Panc1 (cell line): Measurements from ENCODE around the gene NRBF2. TPM values are rescaled to one million over a fixed set of nuclear protein-coding genes. Genes with fewer than 3 reads are reported as not detected.

Experiments used
- ATAC-seq: fragments of 200-7000 bp; cut with Tn5 transposase; 2 replicates; pipeline ENCODE4 v1.9.1; 2020; ENCODE audit warnings: mild to moderate bottlenecking, moderate library complexity
- BruUV-seq: library from RNA; stranded (reverse); fragments of 400-500 nt; replicated peaks from 2 replicates; lab custom pipeline; 2021; lab: Mats Ljungman, UMichigan
- CTCF ChIA-PET: fragments of 300-600 bp; sonication (Branson Sonifier 250); formaldehyde crosslinking; loops from one replicate; lab custom pipeline; 2022; ENCODE audit warnings: antibody characterized with exemption; lab: Charles Lee
- POLR2A ChIA-PET: fragments of 300-600 bp; sonication (Branson Sonifier 250); formaldehyde crosslinking; loops from one replicate; lab custom pipeline; 2022; ENCODE audit warnings: antibody characterized with exemption; lab: Charles Lee
- DNase-seq: peaks from one replicate; pipeline ENCODE4 v3.0.0-alpha.2; 2010; ENCODE audit warnings: low read depth, low spot score
- H3K27ac ChIP-seq: 2 replicates; pipeline ENCODE4 v1.5.1; 2011; ENCODE audit warnings: mild to moderate bottlenecking, low read length, inconsistent platforms
- H3K27me3 ChIP-seq: fragments of 200-500 bp; sonication (Bioruptor generic); 2 replicates; pipeline ENCODE4 v1.6.0; 2014; ENCODE audit warnings: low read length, inconsistent platforms; ENCODE audit not compliant: control insufficient read depth, insufficient read depth
- H3K36me3 ChIP-seq: fragments of 200-500 bp; sonication (Bioruptor generic); 2 replicates; pipeline ENCODE4 v1.5.1; 2014; ENCODE audit warnings: inconsistent platforms, mild to moderate bottlenecking, low read length, moderate library complexity; ENCODE audit not compliant: control insufficient read depth, insufficient read depth
- H3K4me1 ChIP-seq: 2 replicates; pipeline ENCODE4 v1.5.1; 2011; ENCODE audit warnings: inconsistent platforms, mild to moderate bottlenecking, low read length, moderate library complexity; ENCODE audit not compliant: control insufficient read depth, insufficient read depth
- H3K4me3 ChIP-seq, 2 experiments: 2 replicates each; pipeline ENCODE4 v1.5.1; 2011 to 2012; ENCODE audit warnings: low read depth in 2 of 2, low read length in 2 of 2, mild to moderate bottlenecking in 2 of 2, inconsistent platforms in 1 of 2, moderate library complexity in 1 of 2
- H3K9me3 ChIP-seq: fragments of 200-500 bp; sonication (Bioruptor generic); 2 replicates; pipeline ENCODE4 v1.5.1; 2014; ENCODE audit warnings: low read depth, mild to moderate bottlenecking, inconsistent platforms, low read length, moderate library complexity; ENCODE audit not compliant: control insufficient read depth, insufficient read depth
- CTCF ChIP-seq: fragments of 450-650 bp; IDR thresholded peaks from 2 replicates; pipeline ENCODE4 v1.5.1; 2017; ENCODE audit warnings: mild to moderate bottlenecking
- POLR2AphosphoS5 ChIP-seq: IDR thresholded peaks from 2 replicates; pipeline ENCODE4 v1.6.1; 2012; ENCODE audit warnings: mild to moderate bottlenecking, low read depth, low read length, moderate library complexity
- REST ChIP-seq, 2 experiments: IDR thresholded peaks; 2 replicates each; pipeline ENCODE4 v1.6.1; 2011 to 2012; ENCODE audit warnings: low read depth in 2 of 2, control low read depth in 1 of 2, low read length in 1 of 2, mild to moderate bottlenecking in 1 of 2, moderate library complexity in 1 of 2; ENCODE audit not compliant: insufficient read depth in 1 of 2
- SIN3A ChIP-seq: IDR thresholded peaks from 2 replicates; pipeline ENCODE4 v1.6.1; 2012; ENCODE audit warnings: low read depth, mild to moderate bottlenecking, low read length, moderate library complexity, borderline replicate concordance; ENCODE audit not compliant: insufficient read depth
- TCF7L2 ChIP-seq: IDR thresholded peaks from 2 replicates; pipeline ENCODE4 v1.6.1; 2011; ENCODE audit warnings: mild to moderate bottlenecking, low read depth, low read length, inconsistent platforms
- in situ Hi-C: cut with HindIII; loops from 2 replicates; pipeline ENCODE4 v1.10.0; 2016; ENCODE audit warnings: low sequenced_read_pairs, low pct_unique_long_range_greater_than_20kb
- intact Hi-C: fragments of 100-400 bp; cut with micrococcal nuclease; formaldehyde crosslinking; loops from one replicate; pipeline ENCODE4 v1.10.0; 2022; ENCODE audit not compliant: unreplicated experiment
- total RNA-seq: library from RNA; stranded (reverse); gene quantifications from one replicate; pipeline ENCODE4 v1.2.1, GENCODE V29; 2021; ENCODE audit not compliant: unreplicated experiment

The NRBF2 gene
- total RNA-seq, 1 experiment from 2014 or later = 25.7 TPM

DNA sequence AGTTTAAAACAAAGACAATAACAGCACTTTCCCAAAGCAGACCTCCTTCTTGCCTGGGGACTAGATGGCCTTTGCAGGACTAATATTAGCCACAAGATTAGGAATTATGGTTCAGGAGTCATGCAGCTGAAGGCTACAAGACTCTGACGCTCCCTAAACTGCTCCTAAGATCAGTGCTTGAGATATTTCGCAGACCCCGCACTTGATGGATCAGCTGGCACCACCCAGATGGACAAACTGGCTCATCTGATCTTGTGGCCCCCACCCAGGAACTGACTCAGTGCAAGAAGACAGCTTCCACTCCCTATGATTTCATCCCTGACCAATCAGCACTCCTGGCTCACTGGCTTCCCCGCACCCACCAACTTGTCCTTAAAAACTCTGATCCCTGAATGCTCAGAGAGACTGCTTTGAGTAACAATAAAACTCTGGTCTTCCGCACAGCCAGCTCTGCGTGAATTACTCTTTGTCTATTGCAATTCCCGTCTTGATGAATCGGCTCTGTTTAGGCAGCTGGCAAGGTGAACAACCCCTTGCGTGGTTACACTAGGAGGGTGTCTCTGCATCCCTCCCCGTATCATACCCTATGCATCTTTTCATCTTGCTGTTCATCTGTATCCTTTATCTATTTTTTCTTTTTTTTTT is 26.9 kb upstream of the NRBF2 start:
- H3K4me1 ChIP-seq = no peaks in the 10 kb centered on the region
- intact Hi-C loops = no loop called here

DNA sequence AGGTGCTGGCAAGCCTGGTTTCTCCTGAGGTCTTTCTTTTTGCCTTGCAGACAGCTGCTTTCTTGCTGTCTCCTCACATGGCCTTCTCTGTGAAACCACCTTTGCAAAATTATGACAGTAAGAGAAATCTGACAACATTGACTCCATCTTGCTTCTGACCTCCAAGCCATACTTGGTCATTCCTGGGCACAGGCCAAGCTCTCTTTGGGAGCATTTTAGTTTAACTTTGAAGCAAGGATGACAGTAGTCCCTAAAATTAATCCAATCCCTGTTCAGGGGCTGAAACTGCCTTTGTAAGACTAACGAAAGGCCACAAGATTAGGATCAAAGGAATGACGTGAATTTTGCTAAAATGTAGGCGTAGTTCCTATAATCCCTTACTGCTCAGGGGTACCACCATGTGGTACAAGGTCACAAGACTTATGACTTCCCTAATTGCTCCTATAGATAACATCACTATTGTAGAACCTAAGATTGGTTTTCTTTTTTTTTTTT is 25.1 kb upstream of the NRBF2 start:
- intact Hi-C loops = no loop called here
- DNase-seq (no peak), ATAC-seq (no peak)
- no TSS peak for BruUV-seq
- ChIA-PET POLR2A (no interaction called here), CTCF (interaction anchor here (0.7 kb wide), 1 partner anchor 98 kb away, joined by 4 read pairs; no protein-coding TSS in a partner anchor)
- Histone ChIP-seq H3K4me1 (no peaks in the 10 kb centered on the region), H3K27me3 (no peaks in the 10 kb centered on the region), H3K36me3 (no peaks in the 10 kb centered on the region), H3K27ac (no peak overlapping the region), H3K9me3 (no peaks in the 10 kb centered on the region), H3K4me3 (no peak overlapping the region)
- in situ Hi-C loops = no loop called here
- TF ChIP-seq CTCF = no peak
- TF ChIP-seq SIN3A = no peak
- TF ChIP-seq POLR2AphosphoS5 = no peak
- no peak for TF ChIP-seq REST (IDR thresholded peaks at IDR 0.05; ENCODE audit: insufficient read depth in 1 of 2, low read depth in 2 of 2, low read length in 1 of 2)
- TF ChIP-seq TCF7L2 = no peak

More for the DNA sequence above, 26.9 kb upstream of the NRBF2 start:
- H3K27ac ChIP-seq = no peak overlapping the region
- H3K36me3 ChIP-seq = no peaks in the 10 kb centered on the region
- no peak overlapping the region for H3K4me3 ChIP-seq
- ATAC-seq (no peak), DNase-seq (no peak)
- H3K9me3 ChIP-seq = no peaks in the 10 kb centered on the region
- BruUV-seq = no TSS peak
- ChIA-PET CTCF (no interaction called here), POLR2A (no interaction called here)
- in situ Hi-C loops = no loop called here
- no peaks in the 10 kb centered on the region for H3K27me3 ChIP-seq
- no peak for TF ChIP-seq SIN3A
- no peak for TF ChIP-seq TCF7L2
- TF ChIP-seq POLR2AphosphoS5 = no peak
- TF ChIP-seq REST (IDR thresholded peaks at IDR 0.05; ENCODE audit: insufficient read depth in 1 of 2, low read depth in 2 of 2, low read length in 1 of 2) = no peak
- TF ChIP-seq CTCF = no peak
